A549 (cell line): ENCODE results near the gene HES4. TPM values are rescaled to one million over a fixed set of nuclear protein-coding genes. Genes with fewer than 3 reads are reported as not detected.

ENCODE experiments used
- ATAC-seq, 2 experiments: fragments of 200-7000 bp in 1 of 2; fragments of >200 bp in 1 of 2; cut with Nextera tagmentation in 1 of 2; cut with Tn5 transposase in 1 of 2; 3 replicates each; pipeline versions ENCODE4 v1.8.0 to v1.9.1; 2018 to 2020; ENCODE audit warnings: mild to moderate bottlenecking in 1 of 2, moderate library complexity in 1 of 2
- CTCF ChIA-PET: fragments of 300-600 bp; sonication (Branson Sonifier 250); formaldehyde crosslinking; extraction: SDS; loops from one replicate; lab custom pipeline; 2021; ENCODE audit warnings: antibody characterized with exemption, inconsistent platforms; lab: Yijun Ruan, JAX
- POLR2A ChIA-PET: fragments of 350-600 bp; formaldehyde crosslinking; extraction: SDS; loops from one replicate; lab custom pipeline; 2021; ENCODE audit warnings: antibody characterized with exemption, inconsistent platforms; lab: Yijun Ruan, JAX
- DNase-seq, 2 experiments: peaks; one replicate each; pipeline versions ENCODE4 v3.0.0 to v3.0.0-alpha.2; 2011 to 2016; ENCODE audit warnings: low read depth in 1 of 2, low spot score in 1 of 2
- FAIRE-seq: peaks from 2 replicates; lab custom pipeline; 2011; peaks lifted over from hg19 to GRCh38; lab: Jason Lieb, UNC
- H3K27ac ChIP-seq, 2 experiments: fragments of >200 bp; sonication (Bioruptor Twin); formaldehyde crosslinking; 3 replicates each; pipeline ENCODE4 v1.5.1; 2016 to 2017
- H3K4me1 ChIP-seq: fragments of >200 bp; sonication (Bioruptor Twin); formaldehyde crosslinking; 3 replicates; pipeline ENCODE4 v1.6.1; 2016
- H3K4me2 ChIP-seq: fragments of >200 bp; sonication (Bioruptor Twin); formaldehyde crosslinking; 3 replicates; pipeline ENCODE4 v1.6.1; 2016
- H3K4me3 ChIP-seq: fragments of >200 bp; sonication (Bioruptor Twin); formaldehyde crosslinking; 3 replicates; pipeline ENCODE4 v1.5.1; 2016
- H3K9me3 ChIP-seq: fragments of >200 bp; sonication (Bioruptor Twin); formaldehyde crosslinking; 3 replicates; pipeline ENCODE4 v1.6.1; 2016
- CEBPB ChIP-seq, 2 experiments: fragments of >200 bp in 1 of 2; sonication (Bioruptor Twin) in 1 of 2; formaldehyde crosslinking in 1 of 2; IDR thresholded peaks; 2 replicates each; pipeline ENCODE4 v1.6.1; 2012 to 2016
- FOSB ChIP-seq: fragments of 250-450 bp; sonication (Bioruptor Pico); IDR thresholded peaks from 2 replicates; pipeline ENCODE4 v1.5.0; 2020; ENCODE audit warnings: mild to moderate bottlenecking, moderate library complexity
- HDAC2 ChIP-seq: fragments of 200-600 bp; sonication (generic); IDR thresholded peaks from 2 replicates; pipeline ENCODE4 v1.6.1; 2016
- JUN ChIP-seq, 2 experiments: fragments of >200 bp; sonication (Bioruptor Twin); formaldehyde crosslinking; IDR thresholded peaks; 2 replicates in 1 of 2; 3 replicates in 1 of 2; pipeline ENCODE4 v1.6.1; 2016 to 2017
- JUNB ChIP-seq: fragments of >200 bp; sonication (Bioruptor Twin); formaldehyde crosslinking; IDR thresholded peaks from 2 replicates; pipeline ENCODE4 v1.6.1; 2016
- KDM5A ChIP-seq: fragments of 200-600 bp; sonication (generic); IDR thresholded peaks from 2 replicates; pipeline ENCODE4 v1.6.1; 2016; ENCODE audit warnings: antibody characterized with exemption, mild to moderate bottlenecking
- MAZ ChIP-seq: fragments of 150-350 bp; IDR thresholded peaks from 2 replicates; pipeline ENCODE4 v1.6.1; 2014; ENCODE audit warnings: antibody characterized with exemption, low read depth, low read length, borderline replicate concordance
- MYC ChIP-seq: IDR thresholded peaks from 2 replicates; pipeline ENCODE4 v1.6.1; 2012; ENCODE audit warnings: mild to moderate bottlenecking, inconsistent platforms, low read length, improper control_type of control experiment, borderline replicate concordance
- PHF8 ChIP-seq: fragments of 200-600 bp; sonication (generic); IDR thresholded peaks from 2 replicates; pipeline ENCODE4 v1.6.1; 2016; ENCODE audit warnings: low read depth, mild to moderate bottlenecking, antibody characterized with exemption, moderate library complexity, borderline replicate concordance
- POLR2AphosphoS2 ChIP-seq: conservative IDR thresholded peaks from 2 replicates; pipeline ENCODE4 v1.6.1; 2012; ENCODE audit warnings: low read length, improper control_type of control experiment, inconsistent platforms
- RARB ChIP-seq: fragments of 250-450 bp; sonication (Bioruptor Pico); IDR thresholded peaks from 2 replicates; pipeline ENCODE4 v1.8.0; 2021; ENCODE audit warnings: mild to moderate bottlenecking, moderate library complexity
- SREBF2 ChIP-seq: fragments of 450-650 bp; IDR thresholded peaks from 2 replicates; pipeline ENCODE4 v1.6.1; 2014; ENCODE audit warnings: mild to moderate bottlenecking, moderate library complexity
- TP53 ChIP-seq: fragments of 250-450 bp; sonication (Bioruptor Pico); IDR thresholded peaks from 2 replicates; pipeline ENCODE4 v1.5.0; 2021; ENCODE audit warnings: mild to moderate bottlenecking, moderate library complexity
- USF2 ChIP-seq: fragments of 450-650 bp; IDR thresholded peaks from 2 replicates; pipeline ENCODE4 v1.6.1; 2014; ENCODE audit warnings: antibody characterized with exemption
- ZC3H11A ChIP-seq: fragments of 450-650 bp; IDR thresholded peaks from 2 replicates; pipeline ENCODE4 v1.6.1; 2014; ENCODE audit warnings: antibody characterized with exemption, mild to moderate bottlenecking
- WGBS: methylation state at CpG from one replicate; pipeline ENCODE4 v1.1.6; 2017; ENCODE audit errors: missing lambda C conversion rate; 5-methylcytosine and 5-hydroxymethylcytosine counted together
- polyA plus RNA-seq, 4 experiments: library from polyadenylated mRNA; depleted of rRNA in 3 of 4; stranded (reverse); fragments of >200 nt; fragmentation: RNase III in 1 of 4; extraction: RNeasy Plus Mini Kit Qiagen cat#74134 plus additional on column Dnase treatment in 1 of 4; gene quantifications; 2 replicates in 3 of 4; 3 replicates in 1 of 4; pipeline ENCODE4 v1.2.3, GENCODE V29; 2011 to 2017
- TF ChIP-seq, protein P1 (sequence below): fragments of >200 bp; sonication (Bioruptor Twin); formaldehyde crosslinking; IDR thresholded peaks from 3 replicates; pipeline ENCODE4 v1.6.1; 2016

HES4 gene
- polyA plus RNA-seq, 2 of the 4 experiments (the other 2 are of a cell fraction): 5.9 to 8.4 TPM

- H3K4me3 ChIP-seq: no peak overlapping the region
Measured at GRCh38 chr1:964691-965525, 35.0 kb downstream of the HES4 start.

GRCh38 chr1:963746-964525 lies 36.0 kb downstream of the HES4 start:
- ATAC-seq: no peak
- no peak overlapping the region for H3K4me3 ChIP-seq
- no peak for TF ChIP-seq FOSB (CRISPR knock-in tag)
- TF ChIP-seq ZC3H11A: no peak
- no peak for TF ChIP-seq JUNB
- no peak for TF ChIP-seq RARB (CRISPR knock-in tag)
- no peak for TF ChIP-seq PHF8
- no peak for TF ChIP-seq JUN (IDR thresholded peaks at IDR 0.05)
- TF ChIP-seq HDAC2: no peak
- TF ChIP-seq SREBF2: no peak
- no peak for TF ChIP-seq CEBPB (IDR thresholded peaks at IDR 0.05)
- TF ChIP-seq POLR2AphosphoS2: no peak
- TF ChIP-seq USF2: no peak
- no peak for TF ChIP-seq MAZ
- no peaks in the 10 kb centered on the region for H3K9me3 ChIP-seq
- 96% methylated on average over 28 of the region's 47 CpGs for WGBS
- FAIRE-seq: no peak
- peaks cover 17% of the 10 kb centered on the region for H3K4me1 ChIP-seq
- H3K27ac ChIP-seq: no peak overlapping the region
- H3K4me2 ChIP-seq: no peak overlapping the region
- CTCF ChIA-PET: no interaction called here
- no peak for DNase-seq
- POLR2A ChIA-PET: no interaction called here

More at GRCh38 chr1:964691-965525, 35.0 kb downstream of the HES4 start:
- 94% methylated on average over 19 of the region's 51 CpGs for WGBS
- FAIRE-seq (no peak), DNase-seq (no peak), ATAC-seq (no peak)
- Histone ChIP-seq H3K27ac (no peak overlapping the region; a peak in 1 of 6 replicates), H3K4me1 (peaks cover 14% of the 10 kb centered on the region), H3K4me2 (no peak overlapping the region), H3K9me3 (no peaks in the 10 kb centered on the region)
- ChIA-PET POLR2A (no interaction called here), CTCF (interaction anchor here (0.7 to 1.4 kb wide), 2 partner anchors 11 to 20 kb away, joined by 3 read pairs; no protein-coding TSS in a partner anchor)
- TF ChIP-seq KDM5A: no peak
- no peak for TF ChIP-seq FOSB (CRISPR knock-in tag)

DNA sequence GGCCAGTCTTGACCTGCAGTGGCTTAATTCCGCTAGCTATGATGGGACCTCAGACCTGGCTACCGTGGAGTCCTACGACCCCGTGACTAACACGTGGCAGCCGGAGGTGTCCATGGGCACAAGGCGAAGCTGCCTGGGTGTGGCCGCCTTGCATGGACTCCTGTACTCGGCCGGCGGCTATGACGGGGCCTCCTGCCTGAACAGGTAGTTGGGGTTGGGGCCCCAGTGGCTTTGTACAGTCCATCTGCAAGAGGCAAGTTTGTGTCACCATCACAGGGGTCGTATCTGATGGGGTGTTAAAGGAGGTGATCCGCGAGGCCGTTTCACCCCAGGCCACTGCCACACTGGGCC lies 36.6 kb downstream of the HES4 start:
- TF ChIP-seq MYC (no peak), TP53 (no peak)
- TF ChIP-seq, protein P1, sequence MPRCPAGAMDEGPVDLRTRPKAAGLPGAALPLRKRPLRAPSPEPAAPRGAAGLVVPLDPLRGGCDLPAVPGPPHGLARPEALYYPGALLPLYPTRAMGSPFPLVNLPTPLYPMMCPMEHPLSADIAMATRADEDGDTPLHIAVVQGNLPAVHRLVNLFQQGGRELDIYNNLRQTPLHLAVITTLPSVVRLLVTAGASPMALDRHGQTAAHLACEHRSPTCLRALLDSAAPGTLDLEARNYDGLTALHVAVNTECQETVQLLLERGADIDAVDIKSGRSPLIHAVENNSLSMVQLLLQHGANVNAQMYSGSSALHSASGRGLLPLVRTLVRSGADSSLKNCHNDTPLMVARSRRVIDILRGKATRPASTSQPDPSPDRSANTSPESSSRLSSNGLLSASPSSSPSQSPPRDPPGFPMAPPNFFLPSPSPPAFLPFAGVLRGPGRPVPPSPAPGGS: no peak
- 100% methylated on average over 1 of the region's 16 CpGs for WGBS
- CTCF ChIA-PET: no interaction called here

More for the DNA sequence above, 36.6 kb downstream of the HES4 start:
- DNase-seq (no peak), ATAC-seq (no peak), FAIRE-seq (no peak)
- Histone ChIP-seq H3K27ac (no peak overlapping the region), H3K4me1 (peaks cover 17% of the 10 kb centered on the region), H3K4me3 (no peak overlapping the region), H3K4me2 (no peak overlapping the region), H3K9me3 (no peaks in the 10 kb centered on the region)
- POLR2A ChIA-PET: no interaction called here
